Tibial artery (tissue), 4 donors: Measurements from ENCODE around the gene RAB37.

Source experiments
- DNase-seq, 2 donors: peaks; one replicate each; pipeline ENCODE4 v3.0.0-alpha.2; 2019
- H3K27ac ChIP-seq, 2 donors: fragments of 200-600 bp; sonication (generic) in 1 of 2; 1 replicate in 1 of 2; 2 replicates in 1 of 2; pipeline ENCODE4 v1.5.1; 2018 to 2019; ENCODE audit warnings: mild to moderate bottlenecking in 1 of 2
- H3K27me3 ChIP-seq, 2 donors: fragments of 200-600 bp; sonication (generic) in 1 of 2; one replicate each; pipeline versions ENCODE4 v1.5.1 to v1.6.0; 2016 to 2019
- H3K36me3 ChIP-seq, 3 donors: fragments of 200-600 bp; sonication (generic) in 2 of 3; one replicate each; pipeline ENCODE4 v1.5.1; 2016 to 2019; ENCODE audit warnings: mild to moderate bottlenecking in 2 of 3
- H3K4me1 ChIP-seq, 4 donors: fragments of 200-600 bp; sonication (generic) in 2 of 4; 1 replicate in 3 of 4; 2 replicates in 1 of 4; pipeline ENCODE4 v1.5.1; 2016 to 2019
- H3K4me3 ChIP-seq, 2 donors: fragments of 200-600 bp; sonication (generic) in 1 of 2; 1 replicate in 1 of 2; 2 replicates in 1 of 2; pipeline ENCODE4 v1.5.1; 2018 to 2019; ENCODE audit warnings: mild to moderate bottlenecking in 2 of 2
- H3K9me3 ChIP-seq, 3 donors: fragments of 200-600 bp; sonication (generic) in 1 of 3; one replicate each; pipeline ENCODE4 v1.5.1; 2016 to 2019
- CTCF ChIP-seq, 2 experiments: fragments of 200-600 bp in 1 of 2; fragments of 450-650 bp in 1 of 2; IDR thresholded peaks; one replicate each; pipeline ENCODE4 v1.5.1; 2017 to 2019; ENCODE audit warnings: antibody characterized with exemption in 2 of 2, mild to moderate bottlenecking in 1 of 2, moderate library complexity in 1 of 2
- intact Hi-C: fragments of 100-400 bp; cut with DNase I; formaldehyde crosslinking; loops from one replicate; pipeline ENCODE4 v1.15.0; 2023; ENCODE audit warnings: low total_unique reads

RAB37 gene

DNA sequence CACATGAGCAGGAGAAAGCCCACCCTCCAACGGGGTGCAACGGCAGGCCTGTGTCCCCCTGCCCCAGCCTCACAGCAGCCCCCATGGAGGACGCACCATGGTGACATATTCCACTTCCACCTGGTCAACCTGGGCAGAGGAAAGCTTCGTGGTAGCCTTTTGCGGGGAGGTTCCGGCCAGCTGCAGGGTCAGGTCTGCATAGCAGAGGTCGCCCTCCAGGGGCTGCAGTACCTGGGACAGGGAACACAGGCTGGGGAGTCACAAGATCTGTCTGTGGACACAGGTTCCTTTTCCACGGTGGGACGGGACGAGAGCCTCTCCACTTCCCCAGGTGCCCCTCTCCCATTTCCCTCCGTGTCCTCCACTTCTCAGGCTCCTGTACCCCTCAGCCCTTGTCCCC, 41.4 kb upstream of the RAB37 start:
- Histone ChIP-seq H3K27ac (no peak overlapping the region), H3K4me1 (no peaks in the 10 kb centered on the region), H3K9me3 (no peaks in the 10 kb centered on the region), H3K27me3 (peaks cover 0 to 28% of the 10 kb centered on the region in 2 donors), H3K4me3 (no peak overlapping the region), H3K36me3 (no peaks in the 10 kb centered on the region)
- intact Hi-C loops, result no loop called here
- TF ChIP-seq CTCF (IDR thresholded peaks at IDR 0.05), result no peak
- no peak for DNase-seq

DNA sequence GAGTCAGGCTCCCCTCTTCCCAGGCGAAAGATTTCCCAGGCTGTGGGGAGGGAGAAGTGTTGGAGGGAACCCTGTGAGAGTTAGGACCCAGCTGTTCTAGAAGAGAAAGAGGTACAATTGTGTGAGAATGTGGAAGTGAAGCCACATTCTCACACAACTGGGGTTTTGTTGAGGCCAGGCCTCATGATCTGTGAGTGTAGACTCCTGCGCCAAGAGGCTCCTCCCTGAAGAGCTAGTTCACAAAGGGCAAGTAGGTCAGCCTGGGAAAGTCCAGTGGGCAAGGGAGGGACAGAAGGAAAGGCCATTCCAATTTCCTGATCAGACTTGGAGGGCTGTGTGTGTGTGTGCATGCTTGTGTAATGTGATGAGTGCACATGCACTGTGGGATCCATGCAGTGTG, 39.5 kb upstream of the RAB37 start:
- Histone ChIP-seq H3K36me3 (no peaks in the 10 kb centered on the region), H3K4me1 (no peaks in the 10 kb centered on the region), H3K27me3 (peaks cover 0 to 28% of the 10 kb centered on the region in 2 donors), H3K4me3 (no peak overlapping the region), H3K27ac (no peak overlapping the region), H3K9me3 (no peaks in the 10 kb centered on the region)
- no peak for DNase-seq
- intact Hi-C loops, result no loop called here
- TF ChIP-seq CTCF (IDR thresholded peaks at IDR 0.05), result no peak

DNA sequence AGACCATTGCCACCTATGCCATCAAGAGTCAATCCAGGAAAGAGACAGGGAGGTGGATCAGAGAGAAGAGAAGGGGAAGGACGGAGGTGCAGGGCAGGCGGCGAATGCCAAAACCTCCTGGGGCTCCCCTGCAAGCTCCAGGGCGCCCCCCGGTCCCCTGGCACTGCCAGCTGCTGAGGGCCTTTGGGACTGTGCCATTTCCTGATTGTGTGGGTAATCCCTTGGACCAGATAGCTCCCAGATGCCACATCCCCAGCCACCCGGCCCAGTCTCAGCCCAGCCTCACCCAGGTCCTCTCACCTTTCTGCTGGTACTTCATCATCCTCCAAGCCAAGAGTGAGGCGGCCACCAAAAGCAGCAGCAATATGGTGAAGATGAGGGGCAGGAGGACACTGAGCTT, 39.0 kb upstream of the RAB37 start:
- H3K27me3 ChIP-seq, result peaks cover 0 to 27% of the 10 kb centered on the region in 2 donors
- intact Hi-C loops, result no loop called here
- no peak overlapping the region for H3K4me3 ChIP-seq
- no peak overlapping the region for H3K27ac ChIP-seq
- no peak for DNase-seq
- no peaks in the 10 kb centered on the region for H3K4me1 ChIP-seq
- TF ChIP-seq CTCF (IDR thresholded peaks at IDR 0.05), result no peak
- H3K36me3 ChIP-seq, result no peaks in the 10 kb centered on the region
- no peaks in the 10 kb centered on the region for H3K9me3 ChIP-seq

GRCh38 chr17:74699236-74699635, 37.8 kb upstream of the RAB37 start:
- DNase-seq, result no peak
- no peak overlapping the region for H3K27ac ChIP-seq
- no peak for TF ChIP-seq CTCF (IDR thresholded peaks at IDR 0.05)
- H3K36me3 ChIP-seq, result no peaks in the 10 kb centered on the region
- intact Hi-C loops, result no loop called here
- no peak overlapping the region for H3K4me3 ChIP-seq
- peaks cover 0 to 29% of the 10 kb centered on the region in 2 donors for H3K27me3 ChIP-seq
- no peaks in the 10 kb centered on the region for H3K9me3 ChIP-seq
- no peaks in the 10 kb centered on the region for H3K4me1 ChIP-seq

DNA sequence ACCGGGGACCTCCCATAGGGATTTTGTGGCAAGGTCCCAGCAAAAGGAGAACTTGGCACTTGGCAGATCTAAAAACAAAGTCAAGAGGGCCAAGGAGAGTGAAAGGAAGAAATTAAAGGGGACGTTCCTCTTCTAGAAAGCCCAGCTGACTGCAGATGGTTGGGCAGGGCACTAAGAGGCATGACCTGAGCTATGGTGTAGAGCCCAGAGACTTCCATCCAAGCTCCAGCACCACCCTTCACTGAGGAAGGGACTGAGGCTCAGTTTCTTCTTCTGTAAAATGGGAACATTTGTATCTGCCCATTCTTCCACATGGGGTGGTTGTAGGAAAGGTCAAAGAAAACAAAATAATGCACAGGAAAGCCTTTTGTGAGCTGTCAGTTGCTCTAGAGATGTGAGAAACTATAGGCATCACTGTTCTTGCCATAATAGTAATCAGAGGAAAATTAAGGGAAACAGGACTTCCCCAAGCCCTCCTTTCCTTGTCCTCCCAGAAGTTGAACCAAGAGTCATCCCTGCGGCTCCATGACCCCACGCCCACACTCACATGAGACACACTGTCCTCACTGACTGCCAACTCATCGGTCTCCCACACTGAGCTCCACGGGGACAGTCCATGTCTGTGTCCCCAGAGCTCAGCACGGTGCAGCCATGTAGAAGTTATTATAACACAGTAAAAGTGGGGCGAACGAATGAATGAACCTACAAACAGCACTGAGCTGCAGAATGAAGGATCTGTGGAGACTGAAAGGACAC, 34.8 kb upstream of the RAB37 start:
- Histone ChIP-seq H3K4me3 (no peak overlapping the region), H3K9me3 (no peaks in the 10 kb centered on the region), H3K27ac (no peak overlapping the region), H3K27me3 (peaks cover 0 to 15% of the 10 kb centered on the region in 2 donors), H3K4me1 (no peaks in the 10 kb centered on the region), H3K36me3 (no peaks in the 10 kb centered on the region)
- no peak for TF ChIP-seq CTCF (IDR thresholded peaks at IDR 0.05)
- DNase-seq, result no peak
- intact Hi-C loops, result no loop called here
